Measurements from ENCODE around the gene MYMK.

GRCh38 chr9:133556354-133556753, 31.6 kb upstream of the MYMK start:
- TF ChIP-seq CTCF (IDR thresholded peaks at IDR 0.05) (no peak), POLR2A (IDR thresholded peaks at IDR 0.05) (no peak), POLR2AphosphoS5 (IDR thresholded peaks at IDR 0.05) (no peak)

Data from sigmoid colon (tissue), 4 donors.